ENCODE data around the gene GRIP1.

GRIP1 gene

DNA sequence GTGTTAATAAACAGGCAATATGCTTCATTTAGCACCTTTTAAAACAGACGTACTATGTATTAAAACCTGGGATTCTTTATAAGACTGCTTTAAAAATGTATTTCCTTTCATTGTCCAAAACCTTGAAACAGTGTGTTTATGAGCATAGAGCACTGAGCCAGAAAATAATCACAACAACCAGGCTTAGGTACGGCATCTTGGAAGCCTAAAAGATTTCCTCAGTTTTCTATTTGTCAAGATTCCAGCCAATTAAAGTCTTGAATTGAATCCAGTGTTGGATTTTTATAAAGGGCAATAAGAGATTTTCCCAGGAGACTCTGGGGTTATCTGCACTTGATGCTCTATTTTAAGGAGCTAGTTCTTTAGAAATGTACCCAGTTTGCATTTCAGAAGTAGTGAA is 80.3 kb downstream of the GRIP1 start:
- no peak for DNase-seq

DNA sequence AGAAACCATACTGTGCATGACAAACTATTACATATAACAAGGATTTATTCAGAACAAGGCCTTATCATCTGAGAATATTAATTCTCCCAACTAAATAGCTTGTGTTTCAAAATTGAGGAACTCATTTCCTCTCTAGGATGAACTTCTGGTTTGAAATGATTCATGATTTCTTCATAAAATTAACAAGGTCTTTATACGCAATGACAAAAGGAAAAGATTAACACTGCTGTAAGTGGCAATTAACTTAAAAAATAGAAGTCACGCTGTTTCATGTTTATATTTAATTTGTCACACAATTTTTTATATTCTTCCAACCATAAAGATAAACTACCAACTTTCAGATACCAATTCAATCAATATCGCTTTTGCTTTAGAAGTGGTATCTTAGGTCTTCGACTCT is 80.8 kb downstream of the GRIP1 start:
- no peak for DNase-seq

DNA sequence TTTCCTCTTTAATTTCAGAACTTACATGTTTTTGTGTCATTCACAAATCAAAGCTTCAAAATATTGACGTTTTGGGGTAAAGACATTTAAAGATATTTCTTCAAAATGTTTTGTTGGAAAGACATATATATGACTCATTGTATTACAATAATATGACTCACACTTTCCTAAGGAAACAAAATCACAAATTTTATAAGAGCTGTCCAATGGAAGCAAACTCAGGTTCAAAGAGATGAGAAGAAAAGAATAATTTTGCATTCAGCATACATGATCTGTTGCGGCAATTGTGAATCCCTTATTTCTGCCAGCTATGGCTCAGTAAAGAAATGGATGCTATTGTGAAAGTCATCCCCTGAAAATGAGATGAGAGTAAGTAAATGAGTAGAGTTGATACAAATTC is 82.7 kb downstream of the GRIP1 start:
- DNase-seq, result no peak

DNA sequence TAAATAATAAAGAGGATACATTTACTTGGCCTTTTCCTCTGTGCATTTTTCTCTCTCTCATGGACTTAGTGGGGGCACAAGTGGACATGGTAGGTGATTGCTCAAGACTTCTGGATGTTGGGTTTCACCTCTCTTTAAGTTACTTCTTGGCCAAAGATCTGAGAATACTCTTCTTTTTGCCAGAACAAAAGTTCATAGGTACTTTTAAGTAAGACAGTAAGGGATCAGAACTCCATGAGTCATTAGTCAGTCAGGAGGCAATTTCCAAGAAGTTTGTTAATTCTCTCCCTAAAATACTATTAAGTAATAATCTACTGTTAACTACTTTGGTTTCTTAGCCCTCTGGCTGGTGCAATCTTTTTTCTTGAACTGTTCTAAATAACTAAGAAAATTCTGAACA is 84.2 kb downstream of the GRIP1 start:
- DNase-seq, result no peak

DNA sequence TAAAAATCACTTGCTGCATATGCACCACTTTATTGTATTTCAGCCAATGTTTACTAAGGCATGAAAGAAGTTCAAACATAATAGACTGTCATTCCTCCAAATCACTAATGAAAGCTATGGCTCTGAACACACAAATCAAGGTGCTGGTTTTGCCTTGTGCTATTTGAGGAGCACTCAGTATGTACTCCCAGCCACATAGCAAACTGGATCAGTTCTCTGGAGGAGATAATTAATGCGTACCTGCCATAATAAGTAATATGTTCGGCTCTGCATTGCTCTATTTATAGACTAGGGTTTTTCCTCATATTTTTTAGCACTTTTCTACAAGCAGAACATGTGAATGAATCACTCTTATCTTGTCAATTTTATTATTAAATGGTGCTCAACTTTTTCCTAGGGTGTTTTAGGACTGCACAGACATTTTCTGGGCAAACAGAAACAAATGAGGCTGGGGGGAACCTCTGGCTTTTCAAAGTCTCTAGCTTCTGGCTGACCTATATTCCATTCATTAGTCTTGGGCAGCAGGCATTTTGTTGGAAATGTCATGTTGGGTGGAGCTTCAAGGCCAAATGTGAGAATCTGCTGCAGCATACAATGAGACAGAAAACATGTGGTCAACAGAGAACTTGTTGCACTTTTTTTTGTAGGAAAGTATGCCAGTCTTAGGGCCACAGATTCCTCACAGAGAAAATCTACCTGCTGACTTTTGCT is 88.4 kb downstream of the GRIP1 start:
- no peak for DNase-seq

DNA sequence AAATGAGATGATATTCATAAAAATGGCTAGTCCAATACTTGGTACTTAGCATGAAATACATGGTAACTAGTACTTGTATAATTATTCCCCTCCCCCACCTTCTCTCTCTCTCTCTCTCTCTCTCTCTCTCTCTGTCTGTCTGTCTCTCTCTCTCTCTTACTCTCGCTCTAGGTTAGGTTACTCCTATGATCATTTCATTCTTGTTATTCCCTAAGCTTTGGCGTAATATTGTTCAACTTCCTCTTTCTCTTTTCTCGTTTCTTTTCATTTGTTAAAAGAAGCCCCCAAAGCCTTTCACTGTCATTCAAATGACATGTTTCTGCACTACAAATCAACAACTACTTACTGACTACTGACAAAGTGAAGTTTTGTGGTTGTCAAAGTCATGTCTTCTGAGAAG is 89.8 kb downstream of the GRIP1 start:
- DNase-seq, result no peak

DNA sequence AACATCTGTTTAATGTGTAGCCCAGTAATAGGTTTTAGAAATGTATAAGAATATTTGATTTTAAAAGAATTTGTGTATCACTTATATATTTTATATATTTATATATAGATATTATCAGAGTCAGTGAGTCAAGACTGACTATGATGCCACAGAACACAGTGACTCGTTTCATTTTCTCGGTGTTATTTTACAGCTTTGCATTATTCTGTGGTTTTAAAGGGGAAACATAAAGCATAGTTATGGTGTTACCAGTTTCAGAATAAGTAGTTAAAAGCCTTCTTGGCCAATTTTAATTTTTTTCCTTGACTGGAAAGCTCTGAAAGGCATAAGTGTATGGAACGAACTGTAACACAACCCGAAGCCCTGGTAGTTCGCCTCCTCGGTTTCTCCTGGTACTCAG is 91.0 kb downstream of the GRIP1 start:
- DNase-seq, result no peak

DNA sequence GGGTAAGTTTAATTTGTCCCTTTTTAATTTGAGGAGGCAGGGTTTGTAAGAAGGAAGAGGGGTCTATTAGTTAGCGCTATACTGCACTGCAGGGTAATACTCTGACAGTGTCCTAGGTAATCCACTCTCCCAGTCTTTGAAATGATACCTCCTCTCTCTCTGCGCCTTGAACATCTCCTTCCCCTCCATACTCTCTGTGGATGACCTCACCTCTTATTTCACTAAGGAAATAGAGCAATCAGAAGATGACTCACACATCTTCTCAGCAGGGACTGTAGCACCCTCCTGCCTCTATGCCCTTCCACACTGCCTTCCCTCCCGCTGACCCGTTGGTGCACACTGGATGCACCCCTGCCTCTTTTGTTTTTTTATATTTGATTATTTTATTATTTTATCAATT is 94.2 kb downstream of the GRIP1 start:
- no peak for DNase-seq

DNA sequence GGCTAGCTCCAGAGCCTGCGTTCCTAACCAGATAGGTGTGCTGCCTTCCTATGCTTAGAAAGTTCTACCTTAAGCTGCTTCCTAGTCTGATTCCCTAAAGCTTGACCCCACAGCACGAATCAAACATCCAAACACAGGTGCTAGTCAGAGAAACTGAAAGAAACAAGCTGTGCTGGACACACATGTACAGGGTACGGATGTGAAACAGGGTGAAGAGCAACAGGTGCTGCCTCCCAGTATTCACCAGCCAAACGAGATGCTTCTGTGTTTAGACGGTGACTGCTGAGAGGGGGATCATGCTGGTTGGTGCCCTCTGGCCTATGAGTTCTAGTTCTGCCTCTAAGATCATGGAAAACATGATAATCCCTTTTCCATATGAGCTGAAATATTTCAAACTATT is 105.3 kb downstream of the GRIP1 start:
- no peak for DNase-seq

DNA sequence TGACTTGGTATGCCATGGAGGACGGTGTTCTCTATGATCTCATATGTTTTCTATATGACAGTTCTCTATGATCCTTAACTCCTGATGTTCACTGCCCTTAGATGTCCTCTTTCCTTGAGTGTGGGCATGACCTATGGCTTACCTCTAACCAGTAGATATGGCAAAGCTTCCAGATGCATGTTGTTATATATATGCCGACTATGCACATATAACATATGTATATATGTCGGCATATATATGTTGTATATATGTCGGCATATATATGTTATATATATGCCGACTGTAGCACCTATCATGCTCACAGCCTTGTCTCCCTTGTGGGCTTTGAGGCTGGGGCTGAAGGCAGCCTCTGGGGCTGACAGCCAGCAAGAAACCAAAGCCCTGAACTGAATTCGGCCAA is 106.0 kb downstream of the GRIP1 start:
- DNase-seq, result no peak

DNA sequence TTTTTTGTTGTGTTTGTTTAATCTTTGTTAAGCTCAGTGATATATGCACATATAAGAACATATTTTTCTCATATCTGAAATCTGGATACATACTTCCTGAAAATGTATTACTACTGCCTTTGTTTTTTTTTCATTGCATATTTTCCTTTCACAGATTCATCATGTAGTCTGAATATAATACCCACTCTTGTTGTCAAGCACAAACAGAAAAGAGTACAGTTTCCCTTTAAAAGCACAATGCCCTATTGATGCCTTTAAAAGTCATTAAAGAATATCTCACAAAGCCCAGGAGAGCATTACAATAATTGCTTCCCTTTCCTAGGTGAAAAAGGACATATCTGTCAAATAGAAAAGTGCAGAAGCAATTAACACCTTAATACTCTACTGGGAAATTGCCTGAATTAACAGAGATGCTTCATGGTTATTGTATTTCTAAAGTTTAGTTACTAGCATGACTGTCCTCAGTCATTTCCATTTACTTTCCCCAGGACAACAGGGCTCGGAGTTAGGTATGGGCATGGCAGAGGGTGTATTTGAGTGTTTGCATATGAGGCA is 107.4 kb downstream of the GRIP1 start:
- no peak for DNase-seq

DNA sequence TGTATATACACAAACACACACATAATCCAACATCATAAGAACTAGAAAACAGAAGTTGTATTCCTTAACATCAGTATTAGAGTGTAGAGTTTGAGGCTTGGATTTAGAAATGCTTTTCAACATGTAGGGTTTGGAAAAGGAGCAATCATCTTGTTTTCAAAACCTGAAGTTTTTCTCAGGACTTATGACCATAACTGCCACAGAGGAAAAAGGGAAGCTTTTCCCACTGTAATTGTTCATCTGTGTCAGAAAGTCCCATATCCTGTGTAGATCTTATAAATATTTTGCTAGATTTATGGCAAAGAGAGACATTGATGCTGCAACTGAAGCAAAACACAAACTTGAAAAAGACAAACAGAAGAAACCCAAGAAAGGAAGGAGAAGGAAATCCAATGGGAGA is 115.7 kb downstream of the GRIP1 start:
- DNase-seq, result no peak

DNA sequence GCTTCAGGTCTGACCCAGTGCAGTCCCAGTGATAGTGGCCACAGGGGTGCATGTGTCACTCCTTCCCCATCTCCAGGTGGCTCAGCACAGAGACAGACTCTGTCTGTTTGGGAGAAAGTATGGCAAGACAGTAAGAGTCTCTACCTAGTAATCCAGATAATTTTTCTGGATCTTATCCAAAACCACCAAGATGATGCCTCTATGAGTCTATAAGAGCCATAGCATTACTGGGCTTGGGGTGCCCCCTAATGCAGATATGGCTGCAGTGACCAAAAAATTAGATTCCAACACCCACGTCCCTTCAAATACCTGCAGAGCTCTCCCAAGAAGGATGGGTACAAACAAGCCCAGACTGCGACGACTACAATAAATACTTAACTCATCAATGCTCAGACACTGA is 123.8 kb downstream of the GRIP1 start:
- no peak for DNase-seq

DNA sequence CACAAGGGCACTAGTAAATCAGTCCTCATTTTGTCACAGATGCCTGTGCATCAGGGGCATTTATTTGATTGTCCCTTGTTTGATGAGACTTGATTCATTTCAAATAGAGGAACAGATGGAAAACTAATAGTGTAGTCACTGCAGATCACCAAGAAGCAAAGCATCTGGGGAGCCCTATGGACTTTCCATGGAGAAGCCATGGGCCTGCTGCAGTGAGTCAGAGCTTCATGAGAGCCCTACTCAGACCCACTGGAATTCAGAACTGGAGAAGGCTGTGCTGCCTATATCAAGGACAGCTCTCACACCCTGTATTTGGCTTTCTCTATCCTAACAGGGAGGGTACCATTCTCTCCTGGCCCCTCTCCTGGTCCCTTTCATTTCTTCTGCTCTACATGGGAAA is 126.2 kb downstream of the GRIP1 start:
- DNase-seq, result no peak

DNA sequence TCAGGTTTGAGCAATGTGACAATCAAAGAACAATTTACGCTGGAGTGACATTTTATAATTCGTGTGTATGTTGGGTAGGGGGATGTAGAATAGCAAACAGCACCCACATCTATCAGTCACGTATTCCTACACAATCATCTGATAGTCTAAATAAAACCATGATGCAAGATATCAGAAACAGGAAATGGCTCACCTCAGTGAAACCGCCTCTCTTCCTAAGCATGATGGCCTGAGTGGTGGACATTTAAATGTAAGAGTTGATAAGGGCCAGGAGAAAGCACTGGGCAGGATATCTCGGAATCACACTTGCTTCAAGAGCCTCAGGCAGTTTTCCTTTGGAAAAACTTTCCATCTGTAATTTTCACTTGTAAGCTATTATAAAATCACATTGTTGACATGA is 128.2 kb downstream of the GRIP1 start:
- no peak for DNase-seq

DNA sequence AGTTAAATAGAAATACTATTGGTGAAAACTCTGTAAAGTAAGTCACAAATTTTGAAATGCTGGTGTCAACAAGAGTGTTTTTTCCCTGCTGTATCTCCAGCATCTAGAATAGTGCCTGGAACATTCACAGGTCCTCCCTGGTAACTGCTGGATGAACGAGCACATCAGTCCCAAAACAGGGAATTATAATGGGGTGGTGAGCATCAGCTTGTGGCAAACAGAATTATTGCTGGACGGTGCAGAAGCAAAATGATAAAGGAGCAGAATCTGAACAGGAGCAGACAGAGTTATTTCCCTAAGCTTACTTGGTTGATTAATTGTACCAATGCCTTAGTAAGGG is 129.9 kb downstream of the GRIP1 start:
- DNase-seq, result no peak

DNA sequence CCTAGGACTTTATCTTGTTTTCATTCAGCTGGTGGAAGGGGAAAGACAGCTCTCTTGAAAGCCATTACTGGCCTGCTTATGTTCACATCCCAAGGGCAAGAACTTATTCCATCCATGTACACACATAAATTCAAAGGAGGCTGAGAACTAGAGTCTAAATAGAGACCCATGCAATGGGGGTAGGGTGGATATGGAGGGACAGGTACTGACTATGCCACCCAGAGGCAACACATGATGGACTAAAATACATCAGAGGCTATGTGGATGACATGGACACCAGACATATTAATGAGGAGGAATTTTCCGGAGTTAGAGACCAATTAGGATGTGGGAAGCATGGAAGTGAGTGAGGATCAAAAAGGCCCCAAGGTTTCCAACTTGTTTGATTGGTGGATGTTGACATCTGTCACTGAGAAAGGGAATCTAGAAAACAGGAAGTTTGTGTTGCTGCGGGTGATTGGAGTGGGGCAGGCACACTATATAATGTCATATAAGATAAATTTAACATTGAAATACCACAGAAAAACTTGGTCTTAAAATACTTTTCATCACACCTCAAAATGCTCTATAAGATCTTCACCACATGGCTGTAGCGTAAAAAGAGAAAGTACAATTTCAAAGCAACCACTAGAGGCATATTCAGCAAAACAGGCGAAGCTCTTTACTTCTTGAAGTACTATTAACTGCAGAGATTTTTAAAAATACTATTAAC is 130.4 kb downstream of the GRIP1 start:
- DNase-seq, result no peak

DNA sequence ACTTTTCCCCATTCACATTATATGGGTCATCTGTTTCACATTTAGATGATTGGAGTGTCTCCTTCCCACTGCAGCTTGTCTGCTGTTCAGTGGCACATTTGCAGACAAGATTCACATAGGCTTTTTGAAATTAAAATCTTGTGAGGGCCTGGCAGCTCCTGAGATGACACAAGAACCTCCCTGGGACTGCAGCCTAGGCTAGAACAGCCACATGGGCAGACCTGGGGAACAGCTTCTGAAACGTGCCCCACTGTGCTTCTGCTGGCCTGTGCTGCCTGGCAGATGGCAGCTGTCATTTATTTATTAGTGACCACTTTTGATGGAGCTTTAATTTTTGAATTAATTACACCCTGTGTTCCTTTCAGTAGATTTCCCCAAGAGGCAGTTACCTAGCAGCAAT is 137.4 kb downstream of the GRIP1 start:
- DNase-seq, result no peak

DNA sequence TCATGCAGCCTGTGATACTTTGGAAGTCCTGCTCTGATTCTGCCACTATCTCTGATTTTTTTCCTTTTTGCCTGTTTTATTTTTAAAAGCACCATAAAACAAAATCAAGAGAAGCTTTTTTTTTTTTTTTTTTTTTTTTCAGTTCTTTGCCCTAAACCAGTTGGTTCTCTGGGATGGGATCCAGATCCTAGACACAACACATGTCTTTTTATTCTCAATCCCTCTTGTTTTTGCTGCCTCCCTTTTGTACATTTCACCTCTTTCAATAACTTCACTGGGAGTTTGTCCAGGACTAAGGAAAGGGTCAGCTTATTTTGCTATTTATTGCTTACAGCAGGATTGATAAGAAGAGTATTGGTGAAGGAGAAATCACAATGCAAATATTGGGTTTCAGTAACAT is 139.4 kb downstream of the GRIP1 start:
- DNase-seq, result no peak

DNA sequence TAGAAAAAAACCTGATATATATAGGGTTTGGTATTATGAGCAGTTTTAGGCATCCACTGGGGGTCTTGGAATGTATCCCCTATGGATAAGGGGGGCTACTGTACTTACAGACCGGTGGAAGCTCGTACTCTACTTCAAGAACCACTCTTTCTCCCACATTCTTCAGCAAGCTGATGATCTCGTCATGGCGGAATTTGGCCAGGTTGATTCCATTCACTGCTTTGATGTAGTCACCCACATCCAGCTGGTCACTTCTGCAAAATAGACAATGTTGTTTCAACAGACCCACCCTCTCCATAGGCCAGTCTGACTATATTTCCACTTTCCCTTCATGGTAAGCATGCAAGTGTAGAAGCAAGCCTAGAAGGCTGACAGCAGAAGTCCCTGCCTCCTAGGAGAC is 139.9 kb downstream of the GRIP1 start:
- DNase-seq, result no peak

DNA sequence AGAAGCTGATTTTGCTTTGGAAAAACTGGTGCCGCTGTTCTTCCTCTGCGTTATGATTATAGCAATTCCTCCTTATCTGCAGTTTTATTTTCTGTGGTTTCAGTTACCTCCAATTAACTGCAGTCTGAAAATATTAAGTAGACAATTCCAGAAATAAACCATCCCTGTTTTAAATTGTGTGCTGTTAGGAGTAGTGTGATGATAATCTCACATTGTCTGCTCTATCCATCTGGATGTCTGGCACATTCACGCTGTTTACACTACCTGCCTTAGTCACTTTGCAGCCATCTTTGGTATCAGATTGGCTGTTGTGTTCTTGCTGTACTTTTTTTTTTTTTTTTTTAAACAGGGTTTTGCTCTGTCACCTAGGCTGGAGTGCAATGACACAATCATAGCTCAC is 141.0 kb downstream of the GRIP1 start:
- DNase-seq, result no peak

DNA sequence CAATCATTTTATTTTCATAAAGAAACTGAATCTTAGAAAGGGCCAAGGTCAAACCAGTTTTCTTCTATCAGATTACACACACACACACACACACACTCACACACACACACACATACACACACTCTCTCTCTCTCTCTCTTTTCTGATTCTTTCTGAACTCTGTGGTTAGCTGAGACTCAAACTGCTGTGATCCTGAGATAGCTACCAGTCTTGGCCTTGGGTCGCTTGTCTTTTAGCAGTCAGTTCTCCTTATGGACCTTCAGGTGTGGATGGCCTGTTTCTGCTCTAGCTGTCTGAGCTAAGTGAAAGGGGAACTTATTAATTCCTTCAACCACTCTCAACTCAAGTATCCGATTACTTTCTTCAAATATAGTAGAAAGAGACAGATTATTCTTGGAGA is 145.1 kb downstream of the GRIP1 start:
- DNase-seq, result no peak

DNA sequence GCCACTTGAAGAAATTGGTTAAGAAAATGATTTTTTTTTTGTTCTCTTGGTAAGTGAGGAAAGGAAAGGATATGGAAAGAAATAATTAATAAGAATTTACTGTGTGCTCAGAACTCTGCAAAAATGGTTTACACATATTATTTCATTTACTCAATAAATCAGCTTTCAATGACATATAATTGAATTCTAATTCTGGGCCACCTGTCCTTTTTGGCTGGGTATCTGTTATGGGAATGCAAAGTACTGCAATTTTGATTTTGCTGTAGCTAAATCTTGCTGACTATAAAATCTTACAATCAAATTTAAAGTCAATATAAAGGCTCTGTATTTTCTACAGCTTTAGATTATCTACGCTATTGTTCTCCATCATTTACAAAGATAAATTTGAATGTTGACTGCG is 147.1 kb downstream of the GRIP1 start:
- no peak for DNase-seq

DNA sequence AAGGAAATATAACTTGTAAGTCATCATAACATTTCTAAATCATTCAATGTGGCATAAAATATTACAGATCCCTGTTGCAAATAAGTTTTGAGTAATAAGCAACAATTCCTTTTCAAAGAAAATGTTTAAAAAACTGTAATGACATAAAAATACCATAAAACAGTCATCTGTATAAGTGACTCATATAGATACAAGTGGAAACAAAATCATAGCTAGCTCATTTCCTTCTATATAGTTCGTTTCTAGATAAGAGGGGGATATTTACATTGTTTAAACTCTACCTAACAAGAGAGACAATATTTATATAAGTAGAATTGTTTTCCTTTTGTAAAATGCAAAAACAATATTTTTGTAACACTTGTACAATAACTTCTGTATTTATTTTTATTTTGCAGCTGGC is 148.9 kb downstream of the GRIP1 start:
- no peak for DNase-seq

DNA sequence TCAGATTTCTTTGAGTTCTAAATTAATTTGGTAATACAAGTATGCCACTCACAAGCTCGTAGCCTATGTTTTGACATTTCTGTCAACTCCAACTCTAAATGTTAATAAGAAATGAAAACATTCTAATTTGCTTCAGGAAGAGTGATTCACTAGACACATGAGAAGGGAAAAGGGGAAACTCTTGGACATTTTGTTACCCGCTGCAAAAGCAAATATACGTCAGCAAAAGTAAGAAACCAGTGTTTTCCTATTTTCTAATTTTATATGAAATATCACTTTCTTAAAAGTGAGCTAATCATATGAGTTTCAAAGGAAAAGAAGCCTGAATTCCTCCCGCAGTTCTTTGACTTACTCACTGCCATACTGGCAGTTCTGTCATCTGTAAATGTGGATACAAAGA is 162.3 kb downstream of the GRIP1 start:
- DNase-seq, result no peak
